GM23338 (cell line): ENCODE data around the gene MAP1S. TPM values are rescaled to one million over a fixed set of nuclear protein-coding genes. Genes with fewer than 3 reads are reported as not detected.

Source experiments
- ATAC-seq: fragments of 200-7000 bp; cut with Tn5 transposase; 3 replicates; pipeline ENCODE4 v1.9.1; 2020
- DNase-seq: peaks from one replicate; pipeline ENCODE4 v3.0.0-alpha.2; 2015; ENCODE audit warnings: low spot score
- H2AFZ ChIP-seq: fragments of 200-600 bp; sonication (generic); 2 replicates; pipeline ENCODE4 v1.8.0; 2016; ENCODE audit warnings: antibody characterized with exemption, mild to moderate bottlenecking, moderate library complexity
- H3F3A ChIP-seq: fragments of 200-600 bp; sonication (generic); replicated peaks from 2 replicates; pipeline ENCODE4 v1.8.0; 2017; ENCODE audit warnings: antibody characterized with exemption, mixed run types, low read depth
- H3K27ac ChIP-seq: fragments of 200-600 bp; sonication (generic); 2 replicates; pipeline ENCODE4 v1.6.1; 2016; ENCODE audit warnings: low read depth
- H3K27me3 ChIP-seq: fragments of 200-600 bp; sonication (generic); 2 replicates; pipeline ENCODE4 v1.8.0; 2016; ENCODE audit warnings: mild to moderate bottlenecking, mixed run types, moderate library complexity; ENCODE audit not compliant: insufficient read depth
- H3K36me3 ChIP-seq: fragments of 200-600 bp; sonication (generic); 2 replicates; pipeline ENCODE4 v1.8.0; 2016; ENCODE audit warnings: mild to moderate bottlenecking; ENCODE audit not compliant: insufficient read depth
- H3K4me1 ChIP-seq: fragments of 200-600 bp; sonication (generic); 2 replicates; pipeline ENCODE4 v1.8.0; 2016; ENCODE audit warnings: mild to moderate bottlenecking, moderate library complexity; ENCODE audit not compliant: insufficient read depth
- H3K4me2 ChIP-seq: fragments of 200-600 bp; sonication (generic); 2 replicates; pipeline ENCODE4 v1.7.1; 2017; ENCODE audit warnings: mixed run types
- H3K4me3 ChIP-seq: fragments of 200-600 bp; sonication (generic); 2 replicates; pipeline ENCODE4 v1.6.1; 2016; ENCODE audit warnings: mixed run types
- H3K79me2 ChIP-seq: fragments of 200-600 bp; sonication (generic); replicated peaks from 2 replicates; pipeline ENCODE4 v1.8.0; 2017; ENCODE audit warnings: mild to moderate bottlenecking; ENCODE audit not compliant: insufficient read depth
- H3K9me2 ChIP-seq: fragments of 200-600 bp; sonication (generic); 2 replicates; pipeline ENCODE4 v1.8.0; 2017; ENCODE audit not compliant: insufficient read depth
- H4K20me1 ChIP-seq: fragments of 200-600 bp; sonication (generic); replicated peaks from 2 replicates; pipeline ENCODE4 v1.8.0; 2017; ENCODE audit warnings: mild to moderate bottlenecking; ENCODE audit not compliant: insufficient read depth
- H3K27ac Mint-ChIP-seq: 2 replicates; pipeline ENCODE4 v1.8.0; 2020; ENCODE audit warnings: inconsistent platforms, mild to moderate bottlenecking, moderate library complexity, mixed read lengths
- H3K27me3 Mint-ChIP-seq: 3 replicates; pipeline ENCODE4 v1.8.0; 2022; ENCODE audit warnings: low read depth, mild to moderate bottlenecking, moderate library complexity, mixed read lengths, inconsistent platforms; ENCODE audit not compliant: insufficient read depth, poor library complexity
- H3K36me3 Mint-ChIP-seq: 3 replicates; pipeline ENCODE4 v1.8.0; 2021; ENCODE audit warnings: low read depth, mild to moderate bottlenecking, inconsistent platforms, moderate library complexity, mixed read lengths
- H3K4me1 Mint-ChIP-seq: 3 replicates; pipeline ENCODE4 v1.8.0; 2020; ENCODE audit warnings: mild to moderate bottlenecking, inconsistent platforms, mixed read lengths
- H3K4me3 Mint-ChIP-seq: 3 replicates; pipeline ENCODE4 v1.8.0; 2021; ENCODE audit warnings: moderate library complexity, mild to moderate bottlenecking, inconsistent platforms, mixed read lengths
- H3K9me3 Mint-ChIP-seq: 3 replicates; pipeline ENCODE4 v1.8.0; 2020; ENCODE audit warnings: moderate library complexity, mild to moderate bottlenecking, inconsistent platforms, mixed read lengths
- CREB1 ChIP-seq: fragments of 250-450 bp; sonication (Bioruptor Pico); IDR thresholded peaks from 2 replicates; pipeline ENCODE4 v1.5.0; 2020; ENCODE audit warnings: low read depth, mild to moderate bottlenecking, moderate library complexity
- ETS1 ChIP-seq: IDR thresholded peaks from 2 replicates; pipeline ENCODE4 v1.6.1; 2016; ENCODE audit warnings: antibody characterized with exemption
- EZH2 ChIP-seq: fragments of 200-600 bp; sonication (generic); IDR thresholded peaks from one replicate; pipeline ENCODE4 v1.8.0; 2017; ENCODE audit warnings: antibody characterized with exemption, mild to moderate bottlenecking, low read depth; ENCODE audit not compliant: unreplicated experiment
- EZH2phosphoT487 ChIP-seq: fragments of 200-600 bp; sonication (generic); IDR thresholded peaks from one replicate; pipeline ENCODE4 v1.8.1; 2018; ENCODE audit warnings: antibody characterized with exemption; ENCODE audit not compliant: unreplicated experiment
- JUNB ChIP-seq: IDR thresholded peaks from one replicate; pipeline ENCODE4 v1.6.1; 2016; ENCODE audit warnings: antibody characterized with exemption; ENCODE audit not compliant: unreplicated experiment
- NANOG ChIP-seq: IDR thresholded peaks from 2 replicates; pipeline ENCODE4 v1.6.1; 2016; ENCODE audit warnings: antibody characterized with exemption, borderline replicate concordance
- ZNF114 ChIP-seq: fragments of 250-450 bp; sonication (Bioruptor Pico); IDR thresholded peaks from 2 replicates; pipeline ENCODE4 v1.5.0; 2020; ENCODE audit warnings: mild to moderate bottlenecking, moderate library complexity
- ZNF331 ChIP-seq: fragments of 250-450 bp; sonication (Bioruptor Pico); IDR thresholded peaks from 2 replicates; pipeline ENCODE4 v1.5.0; 2020; ENCODE audit warnings: low read depth, mild to moderate bottlenecking, moderate library complexity
- ZNF462 ChIP-seq: fragments of 250-450 bp; sonication (Bioruptor Pico); IDR thresholded peaks from 2 replicates; pipeline ENCODE4 v1.5.0; 2020; ENCODE audit warnings: mild to moderate bottlenecking, moderate library complexity
- polyA plus RNA-seq: library from polyadenylated mRNA; unstranded; fragments of >200 nt; fragmentation: Nextera tagmentation; extraction: Ambion mirVana; gene quantifications from 2 replicates; pipeline ENCODE4 v1.2.1, GENCODE V29; 2016
- total RNA-seq: library from RNA; depleted of rRNA; stranded (reverse); fragments of >200 nt; shearing (Covaris generic); gene quantifications from 2 replicates; pipeline ENCODE4 v1.2.3, GENCODE V29; 2014
- TF ChIP-seq, protein P1 (sequence below), 2 experiments: fragments of 200-600 bp in 1 of 2; sonication (generic) in 1 of 2; conservative IDR thresholded peaks; 2 replicates each; pipeline versions ENCODE4 v1.5.1 to v1.6.1; 2016 to 2017; ENCODE audit warnings: antibody characterized with exemption in 2 of 2, low read depth in 2 of 2, mild to moderate bottlenecking in 2 of 2, moderate library complexity in 1 of 2

Gene MAP1S
- total and polyA plus RNA-seq, 2 experiments from 2014 or later = 102 to 104 TPM

DNA sequence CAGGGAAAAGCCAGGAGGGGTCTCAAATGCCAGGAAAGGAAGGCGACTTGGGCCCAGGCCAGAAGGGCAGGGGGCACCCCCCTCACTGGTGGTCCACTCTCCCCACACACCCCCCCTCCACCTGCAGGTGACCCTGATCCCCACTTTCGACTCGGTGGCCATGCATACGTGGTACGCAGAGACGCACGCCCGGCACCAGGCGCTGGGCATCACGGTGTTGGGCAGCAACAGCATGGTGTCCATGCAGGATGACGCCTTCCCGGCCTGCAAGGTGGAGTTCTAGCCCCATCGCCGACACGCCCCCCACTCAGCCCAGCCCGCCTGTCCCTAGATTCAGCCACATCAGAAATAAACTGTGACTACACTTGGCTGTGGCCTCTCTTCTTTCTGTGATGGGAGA is 14.9 kb downstream of the MAP1S start (continued):
- TF ChIP-seq JUNB = no peak
- no peak for TF ChIP-seq NANOG
- TF ChIP-seq EZH2 = no peak

- Mint-ChIP-seq H3K4me3 (no peak overlapping the region), H3K4me1 (peaks cover 4% of the 10 kb centered on the region; the same call in 1 of the 3 replicates), H3K36me3 (peaks cover 57% of the 10 kb centered on the region), H3K27ac (no peak overlapping the region), H3K9me3 (no peaks in the 10 kb centered on the region; the same call in 2 of the 3 replicates), H3K27me3 (peaks cover 2% of the 10 kb centered on the region)
- peaks cover 14% of the 10 kb centered on the region for H3K36me3 ChIP-seq
- no peaks in the 10 kb centered on the region for H3K9me2 ChIP-seq
- no peak overlapping the region for H2AFZ ChIP-seq
- no peak overlapping the region for H3K4me2 ChIP-seq
- ATAC-seq = no peak
- peaks cover 39% of the 10 kb centered on the region for H4K20me1 ChIP-seq
- no peak for DNase-seq
- no peaks in the 10 kb centered on the region for H3K27me3 ChIP-seq
- 0 out of 2 replicates have a peak, but pooled peaks cover 3% of the 10 kb centered on the region for H3K4me1 ChIP-seq
- no peak for TF ChIP-seq ZNF114 (CRISPR knock-in tag)
- TF ChIP-seq EZH2 = no peak
- TF ChIP-seq ZNF331 (CRISPR knock-in tag) = no peak
- no peak for TF ChIP-seq CREB1 (CRISPR knock-in tag)
- TF ChIP-seq ETS1 = no peak
- no peak for TF ChIP-seq EZH2phosphoT487
- no peak for TF ChIP-seq ZNF462 (CRISPR knock-in tag)
- TF ChIP-seq, protein P1, sequence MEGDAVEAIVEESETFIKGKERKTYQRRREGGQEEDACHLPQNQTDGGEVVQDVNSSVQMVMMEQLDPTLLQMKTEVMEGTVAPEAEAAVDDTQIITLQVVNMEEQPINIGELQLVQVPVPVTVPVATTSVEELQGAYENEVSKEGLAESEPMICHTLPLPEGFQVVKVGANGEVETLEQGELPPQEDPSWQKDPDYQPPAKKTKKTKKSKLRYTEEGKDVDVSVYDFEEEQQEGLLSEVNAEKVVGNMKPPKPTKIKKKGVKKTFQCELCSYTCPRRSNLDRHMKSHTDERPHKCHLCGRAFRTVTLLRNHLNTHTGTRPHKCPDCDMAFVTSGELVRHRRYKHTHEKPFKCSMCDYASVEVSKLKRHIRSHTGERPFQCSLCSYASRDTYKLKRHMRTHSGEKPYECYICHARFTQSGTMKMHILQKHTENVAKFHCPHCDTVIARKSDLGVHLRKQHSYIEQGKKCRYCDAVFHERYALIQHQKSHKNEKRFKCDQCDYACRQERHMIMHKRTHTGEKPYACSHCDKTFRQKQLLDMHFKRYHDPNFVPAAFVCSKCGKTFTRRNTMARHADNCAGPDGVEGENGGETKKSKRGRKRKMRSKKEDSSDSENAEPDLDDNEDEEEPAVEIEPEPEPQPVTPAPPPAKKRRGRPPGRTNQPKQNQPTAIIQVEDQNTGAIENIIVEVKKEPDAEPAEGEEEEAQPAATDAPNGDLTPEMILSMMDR (conservative IDR thresholded peaks at IDR 0.05; ENCODE audit: low read depth in 2 of 2) = no peak
- no peak overlapping the region for H3K4me3 ChIP-seq
- H3K79me2 ChIP-seq = peaks cover 25% of the 10 kb centered on the region
- H3F3A ChIP-seq = peaks cover 9% of the 10 kb centered on the region; the same call in 1 of the 2 replicates
- no peak overlapping the region for H3K27ac ChIP-seq
Measured at GRCh38 chr19:17735410-17735809, 16.1 kb downstream of the MAP1S start.
